IPS DF 19.7 (cell line): ENCODE data around the gene MTCH1.

ENCODE experiments used
- DNase-seq: peaks from one replicate; pipeline ENCODE4 v3.0.0-alpha.2; 2013; ENCODE audit warnings: low read depth, low spot score

The MTCH1 gene

GRCh38 chr6:36927691-36928546, 58.1 kb downstream of the MTCH1 start:
- no peak for DNase-seq

GRCh38 chr6:36926708-36927513, 59.1 kb downstream of the MTCH1 start:
- DNase-seq = no peak

- DNase-seq = no peak
Measured at GRCh38 chr6:36925809-36926208, 60.2 kb downstream of the MTCH1 start.

GRCh38 chr6:36924778-36925374, 61.1 kb downstream of the MTCH1 start:
- no peak for DNase-seq

- no peak for DNase-seq
Measured at GRCh38 chr6:36924131-36924530, 61.9 kb downstream of the MTCH1 start.

GRCh38 chr6:36920546-36920945, 65.5 kb downstream of the MTCH1 start:
- DNase-seq = no peak

- DNase-seq = no peak
Measured at GRCh38 chr6:36920049-36920448, 65.9 kb downstream of the MTCH1 start.
